B cell (primary cell): Measurements from ENCODE around the gene TGFBR2. TPM values are rescaled to one million over a fixed set of nuclear protein-coding genes. Genes with fewer than 3 reads are reported as not detected.
A peak's percentile ranks its signal among the peaks of the same experiment; 100 is the strongest.

Experiments
- ATAC-seq: fragments of 200-7000 bp; cut with Tn5 transposase; one replicate; pipeline ENCODE4 v1.10.0; 2021; ENCODE audit warnings: low read depth, mild to moderate bottlenecking, moderate number of reproducible peaks, moderate library complexity
- CTCF ChIA-PET: fragments of 350-600 bp; sonication (Branson Sonifier 250); formaldehyde crosslinking; loops from one replicate; lab custom pipeline; 2021; ENCODE audit warnings: antibody characterized with exemption, inconsistent platforms; lab: Charles Lee
- POLR2A ChIA-PET: fragments of 350-600 bp; sonication (Branson Sonifier 250); formaldehyde crosslinking; loops from one replicate; lab custom pipeline; 2021; ENCODE audit warnings: antibody characterized with exemption; lab: Charles Lee
- DNase-seq: peaks from one replicate; pipeline ENCODE4 v3.0.0; 2013
- H2AFZ ChIP-seq: 2 replicates; pipeline ENCODE4 v1.6.1; 2012; ENCODE audit warnings: mild to moderate bottlenecking, low read depth, low read length; ENCODE audit not compliant: insufficient read depth, poor library complexity, severe bottlenecking
- H3K27ac ChIP-seq, 2 donors: 1 replicate in 1 of 2; 2 replicates in 1 of 2; pipeline ENCODE4 v1.5.1; 2012 to 2013; ENCODE audit warnings: low read length in 2 of 2, mild to moderate bottlenecking in 2 of 2, moderate library complexity in 1 of 2
- H3K27me3 ChIP-seq, 4 experiments: fragments of 200-600 bp in 1 of 4; sonication (generic) in 1 of 4; replicated peaks in 1 of 4; 1 replicate in 2 of 4; 2 replicates in 2 of 4; pipeline versions ENCODE4 v1.6.1 to v1.7.0; 2013 to 2016; ENCODE audit warnings: low read length in 3 of 4, mild to moderate bottlenecking in 2 of 4, mixed read lengths in 1 of 4, moderate library complexity in 1 of 4; ENCODE audit not compliant: insufficient read depth in 4 of 4, control insufficient read depth in 3 of 4; ENCODE audit errors: control extremely low read depth in 1 of 4
- H3K36me3 ChIP-seq, 2 experiments: replicated peaks in 1 of 2; 1 replicate in 1 of 2; 2 replicates in 1 of 2; pipeline versions ENCODE4 v1.6.1 to v1.7.1; 2013; ENCODE audit warnings: low read length in 1 of 2; ENCODE audit not compliant: insufficient read depth in 2 of 2, control insufficient read depth in 1 of 2; ENCODE audit errors: control extremely low read depth in 1 of 2, extremely low read depth in 1 of 2
- H3K4me1 ChIP-seq, 2 donors: fragments of 200-600 bp in 1 of 2; sonication (generic) in 1 of 2; 1 replicate in 1 of 2; 2 replicates in 1 of 2; pipeline versions ENCODE4 v1.5.1 to v1.6.1; 2013 to 2017; ENCODE audit warnings: low read length in 2 of 2; ENCODE audit not compliant: control insufficient read depth in 2 of 2, insufficient read depth in 2 of 2
- H3K4me2 ChIP-seq: replicated peaks from 2 replicates; pipeline ENCODE3; 2012; ENCODE audit warnings: mild to moderate bottlenecking, low read depth, low read length; ENCODE audit not compliant: poor library complexity, severe bottlenecking
- H3K4me3 ChIP-seq, 5 experiments: fragments of 200-600 bp in 1 of 5; sonication (generic) in 1 of 5; 1 replicate in 3 of 5; 2 replicates in 2 of 5; pipeline versions ENCODE4 v1.5.1 to v1.7.0; 2011 to 2016; ENCODE audit warnings: low read length in 4 of 5, mild to moderate bottlenecking in 4 of 5, low read depth in 2 of 5, control low read depth in 1 of 5, moderate library complexity in 1 of 5; ENCODE audit not compliant: insufficient read depth in 1 of 5; ENCODE audit errors: control extremely low read depth in 1 of 5, extremely low read depth in 1 of 5
- H3K79me2 ChIP-seq: fragments of 200-600 bp; sonication (generic); one replicate; pipeline ENCODE4 v1.6.0; 2016; ENCODE audit warnings: low read length; ENCODE audit not compliant: control insufficient read depth, insufficient read depth
- H3K9ac ChIP-seq: fragments of 200-600 bp; sonication (generic); 2 replicates; pipeline ENCODE4 v1.6.1; 2017; ENCODE audit warnings: mild to moderate bottlenecking, low read length, moderate library complexity
- H3K9me3 ChIP-seq, 3 donors: one replicate each; pipeline versions ENCODE4 v1.6.1 to v1.7.1; 2013; ENCODE audit warnings: low read length in 2 of 3; ENCODE audit not compliant: control insufficient read depth in 2 of 3, insufficient read depth in 1 of 3; ENCODE audit errors: control extremely low read depth in 1 of 3
- H4K20me1 ChIP-seq: 2 replicates; pipeline ENCODE4 v1.6.0; 2012; ENCODE audit warnings: mild to moderate bottlenecking, low read length; ENCODE audit not compliant: insufficient read depth, control insufficient read depth, poor library complexity, severe bottlenecking
- H3K27ac Mint-ChIP-seq: one replicate; pipeline ENCODE4 v1.8.0; 2021; ENCODE audit warnings: mixed read lengths
- H3K27me3 Mint-ChIP-seq: one replicate; pipeline ENCODE4 v1.8.0; 2021; ENCODE audit warnings: mixed read lengths
- H3K4me1 Mint-ChIP-seq: one replicate; pipeline ENCODE4 v1.8.0; 2021; ENCODE audit warnings: mixed read lengths
- H3K4me3 Mint-ChIP-seq: one replicate; pipeline ENCODE4 v1.8.0; 2021; ENCODE audit warnings: mixed read lengths
- H3K9me3 Mint-ChIP-seq: one replicate; pipeline ENCODE4 v1.8.0; 2022; ENCODE audit warnings: mixed read lengths; ENCODE audit not compliant: insufficient read depth
- EZH2 ChIP-seq: IDR thresholded peaks from 2 replicates; pipeline ENCODE4 v1.6.1; 2012; ENCODE audit warnings: borderline replicate concordance, low read depth, mild to moderate bottlenecking, moderate library complexity, low read length; ENCODE audit not compliant: insufficient read depth, poor library complexity, severe bottlenecking
- whole genome bisulfite sequencing: methylation state at CpG from one replicate; pipeline ENCODE4 v1.1.5; 2013; ENCODE audit warnings: missing lambda C conversion rate; ENCODE audit not compliant: insufficient coverage; 5-methylcytosine and 5-hydroxymethylcytosine counted together
- intact Hi-C: fragments of 100-400 bp; cut with micrococcal nuclease; formaldehyde crosslinking; loops from one replicate; pipeline ENCODE4 v1.10.0; 2022
- polyA plus RNA-seq: library from polyadenylated mRNA; depleted of rRNA; stranded (reverse); fragments of >200 nt; gene quantifications from 2 replicates; pipeline ENCODE4 v1.2.3, GENCODE V29; 2012
- total RNA-seq, 2 donors: library from RNA; stranded (reverse); fragments of 120-200 nt in 1 of 2; gene quantifications; 1 replicate in 1 of 2; 2 replicates in 1 of 2; pipeline versions ENCODE4 v1.2.3 to v1.2.4, GENCODE V29; 2013 to 2022
- TF ChIP-seq, protein P1 (sequence below): fragments of 200-600 bp; IDR thresholded peaks from one replicate; pipeline ENCODE4 v1.8.0; 2022; ENCODE audit warnings: antibody characterized with exemption, mild to moderate bottlenecking

TGFBR2 gene
- total and polyA plus RNA-seq, 2 donors (not counting 1 experiment from before 2014, with no cell fraction given): 68.7 to 189 TPM

DNA sequence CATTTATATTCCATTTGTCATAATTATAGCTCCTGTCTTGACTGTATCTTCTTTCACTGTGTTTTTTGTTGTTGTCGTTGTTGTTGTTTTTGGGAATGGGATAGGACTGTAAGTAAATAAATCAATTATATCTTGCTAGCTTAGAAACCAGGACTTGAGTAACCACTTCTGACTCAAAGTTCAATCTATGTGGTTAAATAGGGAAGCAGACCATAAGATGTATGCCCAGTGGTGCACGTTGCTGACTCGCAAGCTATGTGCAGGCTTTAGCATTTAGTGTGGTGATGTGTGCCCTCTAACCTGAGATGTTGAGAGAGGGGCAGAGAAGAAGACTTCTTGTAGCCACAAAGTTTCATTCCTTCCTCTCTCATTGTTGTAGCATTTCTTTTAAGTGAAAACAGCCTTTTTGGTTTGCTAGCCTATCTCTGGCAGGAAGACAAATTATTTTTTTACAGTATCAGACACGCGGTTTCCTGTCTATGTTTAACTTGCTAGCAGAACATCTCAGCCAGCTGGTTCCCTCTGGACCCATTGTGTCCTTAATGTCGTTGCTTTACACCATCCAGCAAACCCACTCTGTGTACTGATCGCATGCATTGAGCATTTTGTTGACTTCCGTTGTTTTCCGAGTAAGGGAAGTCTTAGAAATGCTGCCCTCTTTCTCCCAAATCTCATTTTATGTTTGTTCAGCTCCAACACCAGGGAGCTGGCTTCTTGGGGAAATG, 52.1 kb downstream of the TGFBR2 start:
- no peaks in the 10 kb centered on the region for H3K9me3 ChIP-seq
- TF ChIP-seq EZH2: no peak
- TF ChIP-seq, protein P1, sequence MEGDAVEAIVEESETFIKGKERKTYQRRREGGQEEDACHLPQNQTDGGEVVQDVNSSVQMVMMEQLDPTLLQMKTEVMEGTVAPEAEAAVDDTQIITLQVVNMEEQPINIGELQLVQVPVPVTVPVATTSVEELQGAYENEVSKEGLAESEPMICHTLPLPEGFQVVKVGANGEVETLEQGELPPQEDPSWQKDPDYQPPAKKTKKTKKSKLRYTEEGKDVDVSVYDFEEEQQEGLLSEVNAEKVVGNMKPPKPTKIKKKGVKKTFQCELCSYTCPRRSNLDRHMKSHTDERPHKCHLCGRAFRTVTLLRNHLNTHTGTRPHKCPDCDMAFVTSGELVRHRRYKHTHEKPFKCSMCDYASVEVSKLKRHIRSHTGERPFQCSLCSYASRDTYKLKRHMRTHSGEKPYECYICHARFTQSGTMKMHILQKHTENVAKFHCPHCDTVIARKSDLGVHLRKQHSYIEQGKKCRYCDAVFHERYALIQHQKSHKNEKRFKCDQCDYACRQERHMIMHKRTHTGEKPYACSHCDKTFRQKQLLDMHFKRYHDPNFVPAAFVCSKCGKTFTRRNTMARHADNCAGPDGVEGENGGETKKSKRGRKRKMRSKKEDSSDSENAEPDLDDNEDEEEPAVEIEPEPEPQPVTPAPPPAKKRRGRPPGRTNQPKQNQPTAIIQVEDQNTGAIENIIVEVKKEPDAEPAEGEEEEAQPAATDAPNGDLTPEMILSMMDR: no peak
- peak overlapping the region; percentile 0 for H2AFZ ChIP-seq
- no peaks in the 10 kb centered on the region for H3K27me3 ChIP-seq
- Mint-ChIP-seq H3K27me3 (no peaks in the 10 kb centered on the region), H3K4me3 (peak overlapping the region; percentile 69), H3K4me1 (peaks cover 93% of the 10 kb centered on the region), H3K27ac (peak overlapping the region; percentile 87), H3K9me3 (no peaks in the 10 kb centered on the region)
- peak; percentile 74 for DNase-seq
- WGBS: 0% methylated on average over 5 of the region's 9 CpGs
- H3K4me3 ChIP-seq: peak overlapping the region in 2 of 5 experiments; percentile 2 to 23
- ChIA-PET CTCF (interaction anchor here (0.6 to 2.4 kb wide), 18 partner anchors 8 to 545 kb away, joined by 3 to 10 read pairs (median 5); partner anchors contain the start of gene TGFBR2), POLR2A (interaction anchor here (0.6 to 1.5 kb wide), 7 partner anchors 9 to 338 kb away, joined by 3 to 8 read pairs (median 4); no protein-coding TSS in a partner anchor)
- intact Hi-C loops: loop anchor here (1.0 to 10.0 kb wide), 6 partner anchors 9 to 876 kb away; partner anchors contain the start of genes STT3B and TGFBR2
- H3K27ac ChIP-seq: peak overlapping the region; percentile 56 to 82
- H3K36me3 ChIP-seq: peaks cover 19 to 80% of the 10 kb centered on the region in 2 experiments
- H3K4me2 ChIP-seq: peak overlapping the region; percentile 45
- peak; percentile 83 for ATAC-seq
- peaks cover 92% of the 10 kb centered on the region for H3K79me2 ChIP-seq
- no peaks in the 10 kb centered on the region for H4K20me1 ChIP-seq
- H3K9ac ChIP-seq: peak overlapping the region; percentile 34
- H3K4me1 ChIP-seq: peaks cover 85 to 97% of the 10 kb centered on the region in 2 donors
